Activated CD4-positive, alpha-beta T cell treated with anti-CD3 and anti-CD28 coated beads for 4 hours (primary cell): ENCODE measurements around the gene CPT2.
"Not testable (repeated sequence)": the region's sequence is repeated elsewhere in the genome, so short reads cannot be mapped to it uniquely, and the experiment has no call there.

ENCODE experiments used
- DNase-seq, 2 donors: peaks; one replicate each; pipeline ENCODE4 v3.0.0-alpha.2; 2020

Gene CPT2

GRCh38 chr1:53182716-53183094 is 13.9 kb upstream of the CPT2 start:
- DNase-seq = no peak

- DNase-seq = no peak
Measured at GRCh38 chr1:53183095-53183990, 13.3 kb upstream of the CPT2 start.

GRCh38 chr1:53185955-53186297 is 10.7 kb upstream of the CPT2 start:
- not testable (repeated sequence) for DNase-seq

GRCh38 chr1:53186533-53186932 is 10.1 kb upstream of the CPT2 start:
- no peak for DNase-seq

GRCh38 chr1:53187401-53187800 is 9.2 kb upstream of the CPT2 start:
- no peak for DNase-seq

GRCh38 chr1:53188099-53188498 is 8.5 kb upstream of the CPT2 start:
- no peak for DNase-seq

GRCh38 chr1:53189061-53189460 is 7.6 kb upstream of the CPT2 start:
- no peak for DNase-seq

- DNase-seq = no peak
Measured at GRCh38 chr1:53190210-53190611, 6.4 kb upstream of the CPT2 start.

GRCh38 chr1:53195246-53196016 is 1.2 kb upstream of the CPT2 start:
- no peak for DNase-seq

- DNase-seq = no peak
Measured at GRCh38 chr1:53196017-53196484, 573 bp upstream of the CPT2 start.

- no peak for DNase-seq
Measured at GRCh38 chr1:53197291-53198200, 922 bp downstream of the CPT2 start.

GRCh38 chr1:53198241-53198651 is 1.6 kb downstream of the CPT2 start:
- DNase-seq = no peak

GRCh38 chr1:53203466-53203865 is 6.8 kb downstream of the CPT2 start:
- DNase-seq = no peak

GRCh38 chr1:53205496-53205895 is 8.9 kb downstream of the CPT2 start:
- not testable (repeated sequence) for DNase-seq

GRCh38 chr1:53206083-53206685 is 9.6 kb downstream of the CPT2 start:
- not testable (repeated sequence) for DNase-seq

- DNase-seq = no peak
Measured at GRCh38 chr1:53206735-53207379, 10.2 kb downstream of the CPT2 start.

GRCh38 chr1:53207726-53208125 is 11.1 kb downstream of the CPT2 start:
- no peak for DNase-seq

GRCh38 chr1:53210352-53210751 is 13.7 kb downstream of the CPT2 start:
- DNase-seq = no peak

GRCh38 chr1:53210954-53211353 is 14.3 kb downstream of the CPT2 start:
- DNase-seq = no peak

- DNase-seq = no peak
Measured at GRCh38 chr1:53214376-53214940, 17.8 kb downstream of the CPT2 start.

GRCh38 chr1:53218201-53218600 is 21.6 kb downstream of the CPT2 start:
- no peak for DNase-seq

- no peak for DNase-seq
Measured at GRCh38 chr1:53219711-53220110, 23.1 kb downstream of the CPT2 start.
